Measurements from ENCODE around the gene PARP4.

- TF ChIP-seq CTCF (IDR thresholded peaks at IDR 0.05 in 8 of 11, conservative IDR thresholded peaks at IDR 0.05 in 3 of 11) (no peak), POLR2A (IDR thresholded peaks at IDR 0.05) (no peak), POLR2AphosphoS5 (IDR thresholded peaks at IDR 0.05) (no peak)
Observed at GRCh38 chr13:24452044-24452443, 60.5 kb downstream of the PARP4 start.
